CD14-positive monocyte (primary cell): ENCODE measurements around the gene HSPH1. TPM values are rescaled to one million over a fixed set of nuclear protein-coding genes. Genes with fewer than 3 reads are reported as not detected.

ENCODE experiments used
- DNase-seq, 3 donors: peaks; one replicate each; pipeline ENCODE4 v3.0.0-alpha.2; 2011 to 2022
- H2AFZ ChIP-seq: 2 replicates; pipeline ENCODE4 v1.6.0; 2012; ENCODE audit warnings: mild to moderate bottlenecking, low read depth, low read length, inconsistent platforms; ENCODE audit not compliant: insufficient read depth, poor library complexity, severe bottlenecking
- H3K27ac ChIP-seq, 2 donors: 1 replicate in 1 of 2; 2 replicates in 1 of 2; pipeline ENCODE4 v1.5.1; 2012 to 2013; ENCODE audit warnings: low read length in 2 of 2, control low read depth in 1 of 2, inconsistent platforms in 1 of 2, low read depth in 1 of 2, mild to moderate bottlenecking in 1 of 2
- H3K27me3 ChIP-seq, 2 donors: one replicate each; pipeline versions ENCODE4 v1.6.0 to v1.6.1; 2011 to 2013; ENCODE audit warnings: low read length in 2 of 2; ENCODE audit not compliant: control insufficient read depth in 2 of 2, insufficient read depth in 2 of 2
- H3K36me3 ChIP-seq, 2 donors: replicated peaks in 1 of 2; 1 replicate in 1 of 2; 2 replicates in 1 of 2; pipeline versions ENCODE4 v1.5.1 to v1.6.1; 2012 to 2013; ENCODE audit warnings: low read length in 2 of 2, control low read depth in 1 of 2, inconsistent platforms in 1 of 2, mild to moderate bottlenecking in 1 of 2; ENCODE audit not compliant: insufficient read depth in 2 of 2, control insufficient read depth in 1 of 2
- H3K4me1 ChIP-seq, 2 donors: 1 replicate in 1 of 2; 2 replicates in 1 of 2; pipeline versions ENCODE4 v1.5.1 to v1.6.1; 2012 to 2013; ENCODE audit warnings: low read length in 2 of 2, control low read depth in 1 of 2, inconsistent platforms in 1 of 2, mild to moderate bottlenecking in 1 of 2, moderate library complexity in 1 of 2; ENCODE audit not compliant: insufficient read depth in 2 of 2, control insufficient read depth in 1 of 2
- H3K4me2 ChIP-seq: replicated peaks from 2 replicates; pipeline ENCODE3; 2012; ENCODE audit warnings: low read length, moderate library complexity, mild to moderate bottlenecking; ENCODE audit not compliant: poor library complexity, severe bottlenecking; ENCODE audit errors: extremely low read depth
- H3K4me3 ChIP-seq, 3 experiments: fragments of 200-600 bp in 1 of 3; sonication (generic) in 1 of 3; replicated peaks in 1 of 3; 1 replicate in 2 of 3; 2 replicates in 1 of 3; pipeline ENCODE4 v1.5.1; 2011 to 2013; ENCODE audit warnings: low read length in 3 of 3, mild to moderate bottlenecking in 3 of 3, control low read depth in 2 of 3, low read depth in 2 of 3, inconsistent platforms in 1 of 3, moderate library complexity in 1 of 3
- H3K79me2 ChIP-seq: 2 replicates; pipeline ENCODE4 v1.6.0; 2012; ENCODE audit warnings: mild to moderate bottlenecking, control low read depth, inconsistent platforms, low read length, moderate library complexity; ENCODE audit not compliant: insufficient read depth
- H3K9ac ChIP-seq: 2 replicates; pipeline ENCODE4 v1.6.0; 2017; ENCODE audit warnings: low read length, mild to moderate bottlenecking; ENCODE audit not compliant: insufficient read depth, poor library complexity, severe bottlenecking
- H3K9me3 ChIP-seq, 2 donors: replicated peaks in 1 of 2; 1 replicate in 1 of 2; 2 replicates in 1 of 2; pipeline versions ENCODE4 v1.5.1 to v1.6.1; 2012 to 2013; ENCODE audit warnings: low read length in 2 of 2, control low read depth in 1 of 2; ENCODE audit not compliant: control insufficient read depth in 1 of 2, insufficient read depth in 1 of 2
- H4K20me1 ChIP-seq: 2 replicates; pipeline ENCODE4 v1.6.0; 2012; ENCODE audit warnings: mild to moderate bottlenecking, low read length, control low read depth, moderate library complexity; ENCODE audit not compliant: insufficient read depth
- H3K27ac Mint-ChIP-seq, 7 donors: one replicate each; pipeline ENCODE4 v1.8.0; 2020; ENCODE audit warnings: mild to moderate bottlenecking in 7 of 7, mixed read lengths in 7 of 7, moderate library complexity in 6 of 7, inconsistent platforms in 2 of 7
- H3K27me3 Mint-ChIP-seq, 3 donors: one replicate each; pipeline ENCODE4 v1.8.0; 2021 to 2022; ENCODE audit warnings: low read depth in 3 of 3, mild to moderate bottlenecking in 3 of 3, mixed read lengths in 3 of 3, moderate library complexity in 3 of 3, inconsistent platforms in 1 of 3
- H3K36me3 Mint-ChIP-seq, 2 donors: one replicate each; pipeline ENCODE4 v1.8.0; 2020; ENCODE audit warnings: mixed read lengths in 2 of 2, inconsistent platforms in 1 of 2, mild to moderate bottlenecking in 1 of 2
- H3K4me1 Mint-ChIP-seq: one replicate; pipeline ENCODE4 v1.8.0; 2020; ENCODE audit warnings: mild to moderate bottlenecking, mixed read lengths
- H3K4me3 Mint-ChIP-seq, 2 donors: one replicate each; pipeline ENCODE4 v1.8.0; 2020; ENCODE audit warnings: mild to moderate bottlenecking in 2 of 2, mixed read lengths in 2 of 2, moderate library complexity in 1 of 2
- H3K9me3 Mint-ChIP-seq, 7 donors: one replicate each; pipeline ENCODE4 v1.8.0; 2020 to 2022; ENCODE audit warnings: mixed read lengths in 7 of 7, mild to moderate bottlenecking in 6 of 7, moderate library complexity in 6 of 7, inconsistent platforms in 2 of 7
- WGBS: methylation state at CpG from one replicate; pipeline ENCODE4 v1.1.5; 2013; ENCODE audit warnings: missing lambda C conversion rate; ENCODE audit not compliant: insufficient coverage; 5-methylcytosine and 5-hydroxymethylcytosine counted together
- intact Hi-C, 2 donors: fragments of 100-400 bp; cut with micrococcal nuclease; formaldehyde crosslinking; loops; one replicate each; pipeline versions ENCODE4 v1.15.0 to v1.15.1; 2023
- polyA plus RNA-seq, 3 donors: library from polyadenylated mRNA; depleted of rRNA in 1 of 3; unstranded in 2 of 3; stranded (reverse) in 1 of 3; fragments of 300-500 nt in 2 of 3; fragments of >200 nt in 1 of 3; fragmentation: Illumina TruSeq in 2 of 3; gene quantifications; 1 replicate in 2 of 3; 2 replicates in 1 of 3; pipeline ENCODE4 v1.2.3, GENCODE V29; 2012 to 2021
- TF ChIP-seq, protein P1 (sequence below): fragments of 200-600 bp; IDR thresholded peaks from one replicate; pipeline ENCODE4 v1.8.0; 2022; ENCODE audit warnings: antibody characterized with exemption, mild to moderate bottlenecking

HSPH1 gene
- polyA plus RNA-seq, 3 donors = 7.4 to 11.3 (median 9.1) TPM

DNA sequence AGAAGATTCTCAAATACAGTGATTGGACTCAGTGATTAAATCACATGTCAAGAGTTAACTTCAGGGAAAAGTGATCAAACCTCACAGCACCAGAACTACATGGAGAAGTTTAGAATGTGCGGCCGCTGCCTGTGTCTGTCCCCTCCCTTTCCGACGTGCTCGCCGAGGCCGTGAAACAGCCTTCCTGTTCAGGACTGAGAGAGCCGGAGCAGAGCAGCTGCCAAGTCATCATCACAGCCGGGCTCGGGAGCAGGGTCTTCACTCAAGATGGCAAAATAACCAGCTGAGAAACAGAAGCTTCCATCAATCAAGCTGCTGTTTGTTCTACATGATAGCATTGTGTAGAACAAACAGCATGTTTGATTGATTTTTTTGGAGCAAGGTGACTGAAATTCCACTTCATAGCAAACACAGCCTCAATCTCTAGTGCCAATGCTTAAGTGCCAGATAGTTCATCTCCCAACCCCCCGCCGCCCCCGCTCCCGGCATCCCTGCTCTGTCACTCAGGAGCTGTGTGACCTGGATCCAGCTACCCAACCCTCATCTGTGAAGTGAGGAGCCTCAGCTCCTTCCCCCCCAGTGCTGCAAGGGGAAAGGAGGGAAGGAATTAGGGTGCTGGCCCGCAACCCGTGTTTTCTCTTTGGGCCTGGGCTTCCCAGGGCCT, 70.6 kb downstream of the HSPH1 start:
- Histone ChIP-seq H3K79me2 (no peaks in the 10 kb centered on the region), H3K27me3 (no peaks in the 10 kb centered on the region), H3K4me2 (peak overlapping the region; percentile 3), H3K27ac (no peak overlapping the region), H3K4me1 (no peaks in the 10 kb centered on the region), H2AFZ (peak overlapping the region; percentile 63), H3K4me3 (no peak overlapping the region), H4K20me1 (no peaks in the 10 kb centered on the region), H3K9ac (no peak overlapping the region), H3K9me3 (no peaks in the 10 kb centered on the region), H3K36me3 (no peaks in the 10 kb centered on the region)
- Mint-ChIP-seq H3K4me1 (peaks cover 15% of the 10 kb centered on the region), H3K4me3 (peak overlapping the region in 1 of 2 donors; percentile 21), H3K9me3 (peaks cover 0 to 4% (median under 1%) of the 10 kb centered on the region in 7 donors), H3K27me3 (peaks cover 0 to 10% (median 8%) of the 10 kb centered on the region in 3 donors), H3K36me3 (no peaks in the 10 kb centered on the region), H3K27ac (no peak overlapping the region)
- DNase-seq = no peak
- intact Hi-C loops = no loop called here
- 10% methylated on average over 10 of the region's 16 CpGs for WGBS
- TF ChIP-seq, protein P1, sequence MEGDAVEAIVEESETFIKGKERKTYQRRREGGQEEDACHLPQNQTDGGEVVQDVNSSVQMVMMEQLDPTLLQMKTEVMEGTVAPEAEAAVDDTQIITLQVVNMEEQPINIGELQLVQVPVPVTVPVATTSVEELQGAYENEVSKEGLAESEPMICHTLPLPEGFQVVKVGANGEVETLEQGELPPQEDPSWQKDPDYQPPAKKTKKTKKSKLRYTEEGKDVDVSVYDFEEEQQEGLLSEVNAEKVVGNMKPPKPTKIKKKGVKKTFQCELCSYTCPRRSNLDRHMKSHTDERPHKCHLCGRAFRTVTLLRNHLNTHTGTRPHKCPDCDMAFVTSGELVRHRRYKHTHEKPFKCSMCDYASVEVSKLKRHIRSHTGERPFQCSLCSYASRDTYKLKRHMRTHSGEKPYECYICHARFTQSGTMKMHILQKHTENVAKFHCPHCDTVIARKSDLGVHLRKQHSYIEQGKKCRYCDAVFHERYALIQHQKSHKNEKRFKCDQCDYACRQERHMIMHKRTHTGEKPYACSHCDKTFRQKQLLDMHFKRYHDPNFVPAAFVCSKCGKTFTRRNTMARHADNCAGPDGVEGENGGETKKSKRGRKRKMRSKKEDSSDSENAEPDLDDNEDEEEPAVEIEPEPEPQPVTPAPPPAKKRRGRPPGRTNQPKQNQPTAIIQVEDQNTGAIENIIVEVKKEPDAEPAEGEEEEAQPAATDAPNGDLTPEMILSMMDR = no peak

DNA sequence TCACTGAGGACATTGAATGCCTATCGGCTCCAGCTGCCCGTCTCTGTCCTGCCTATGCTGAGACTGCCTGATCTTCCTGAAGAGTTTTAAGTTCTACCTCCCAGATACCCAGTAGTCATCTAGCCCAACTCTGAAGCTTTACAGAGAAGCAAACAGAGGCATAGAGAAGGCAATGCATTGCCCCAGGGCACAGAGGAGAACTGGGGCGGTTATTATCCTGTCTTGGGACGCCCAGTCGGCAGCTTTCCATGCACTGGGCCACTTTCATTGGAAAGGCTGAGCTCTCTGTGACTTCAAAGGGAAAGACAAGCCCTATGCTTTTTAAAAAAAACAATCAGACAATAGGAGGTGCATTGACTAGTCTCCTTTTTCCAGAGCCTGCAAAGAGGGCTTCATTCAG, 71.6 kb downstream of the HSPH1 start:
- Mint-ChIP-seq H3K9me3 (peaks cover 0 to 2% (median 0%) of the 10 kb centered on the region in 7 donors), H3K4me3 (peak overlapping the region in 1 of 2 donors; percentile 27), H3K27ac (peak overlapping the region in 1 of 7 donors; percentile 75), H3K4me1 (peaks cover 15% of the 10 kb centered on the region), H3K36me3 (no peaks in the 10 kb centered on the region), H3K27me3 (peaks cover 2 to 11% (median 8%) of the 10 kb centered on the region in 3 donors)
- H3K27ac ChIP-seq = no peak overlapping the region
- 87% methylated on average over 5 of the region's 5 CpGs for WGBS
- DNase-seq = no peak
- intact Hi-C loops = no loop called here
- no peak overlapping the region for H3K9ac ChIP-seq
- no peak overlapping the region for H3K4me2 ChIP-seq
- H3K27me3 ChIP-seq = no peaks in the 10 kb centered on the region
- H2AFZ ChIP-seq = no peak overlapping the region
- no peaks in the 10 kb centered on the region for H3K36me3 ChIP-seq
- H3K4me3 ChIP-seq = no peak overlapping the region
- H3K79me2 ChIP-seq = no peaks in the 10 kb centered on the region
- no peaks in the 10 kb centered on the region for H3K9me3 ChIP-seq
- H3K4me1 ChIP-seq = no peaks in the 10 kb centered on the region
- H4K20me1 ChIP-seq = no peaks in the 10 kb centered on the region
- TF ChIP-seq, protein P1 = no peak
